Limb (tissue), 2 donors: Measurements from ENCODE around the gene CDH23.
A peak's percentile ranks its signal among the peaks of the same experiment; 100 is the strongest.

Experiments
- DNase-seq, 2 donors: peaks; one replicate each; pipeline ENCODE4 v3.0.0-alpha.2; 2016; ENCODE audit errors: extremely low spot score in 2 of 2

Gene CDH23

GRCh38 chr10:71369602-71370001, 27.1 kb upstream of the CDH23 start:
- no peak for DNase-seq

- no peak for DNase-seq
These were observed 26.7 kb upstream of the CDH23 start for GRCh38 chr10:71370031-71370430.

GRCh38 chr10:71371750-71372166, 25.0 kb upstream of the CDH23 start:
- no peak for DNase-seq

GRCh38 chr10:71372882-71373495, 23.7 kb upstream of the CDH23 start:
- no peak for DNase-seq

- no peak for DNase-seq
These were observed 22.1 kb upstream of the CDH23 start for GRCh38 chr10:71374481-71375233.

GRCh38 chr10:71375952-71376351, 20.8 kb upstream of the CDH23 start:
- DNase-seq = no peak

GRCh38 chr10:71378336-71379117, 18.2 kb upstream of the CDH23 start:
- no peak for DNase-seq

- DNase-seq = no peak
These were observed 17.5 kb upstream of the CDH23 start for GRCh38 chr10:71379118-71379766.

GRCh38 chr10:71380841-71381240, 15.9 kb upstream of the CDH23 start:
- no peak for DNase-seq

- no peak for DNase-seq
These were observed 15.1 kb upstream of the CDH23 start for GRCh38 chr10:71381611-71382010.

- DNase-seq = no peak
These were observed 14.7 kb upstream of the CDH23 start for GRCh38 chr10:71382028-71382427.

- no peak for DNase-seq
These were observed 14.0 kb upstream of the CDH23 start for GRCh38 chr10:71382757-71383156.

GRCh38 chr10:71383972-71384687, 12.6 kb upstream of the CDH23 start:
- DNase-seq = peak in 1 of 2 donors; percentile 80

GRCh38 chr10:71388171-71388570, 8.5 kb upstream of the CDH23 start:
- no peak for DNase-seq

- DNase-seq = no peak
These were observed 8.0 kb upstream of the CDH23 start for GRCh38 chr10:71388583-71389310.

GRCh38 chr10:71389768-71390460, 6.8 kb upstream of the CDH23 start:
- no peak for DNase-seq

- no peak for DNase-seq
These were observed 6.3 kb upstream of the CDH23 start for GRCh38 chr10:71390461-71390835.

- DNase-seq = peak in 1 of 2 donors; percentile 16
These were observed 5.6 kb upstream of the CDH23 start for GRCh38 chr10:71390921-71391690.

GRCh38 chr10:71391701-71392100, 5.0 kb upstream of the CDH23 start:
- peak in 1 of 2 donors; percentile 3 for DNase-seq
